Caco-2 (cell line): ENCODE results near the gene SPDYE6. TPM values are rescaled to one million over a fixed set of nuclear protein-coding genes. Genes with fewer than 3 reads are reported as not detected.

Source experiments
- BruUV-seq: library from RNA; stranded (reverse); fragments of 400-500 nt; replicated peaks from 2 replicates; lab custom pipeline; 2021; lab: Mats Ljungman, UMichigan
- CTCF ChIA-PET: fragments of 300-600 bp; sonication (Branson Sonifier 250); formaldehyde crosslinking; loops from one replicate; lab custom pipeline; 2022; ENCODE audit warnings: antibody characterized with exemption; lab: Charles Lee
- POLR2A ChIA-PET: fragments of 300-600 bp; sonication (Branson Sonifier 250); formaldehyde crosslinking; loops from one replicate; lab custom pipeline; 2022; ENCODE audit warnings: antibody characterized with exemption; lab: Charles Lee
- DNase-seq, 2 experiments: peaks; one replicate each; pipeline versions ENCODE4 v3.0.0 to v3.0.0-alpha.2; 2020 to 2022
- H3K27me3 ChIP-seq: replicated peaks from 2 replicates; pipeline ENCODE4 v1.6.0; 2011; ENCODE audit warnings: low read length; ENCODE audit not compliant: control insufficient read depth, insufficient read depth
- H3K36me3 ChIP-seq: 2 replicates; pipeline ENCODE4 v1.5.1; 2011; ENCODE audit warnings: low read length; ENCODE audit not compliant: control insufficient read depth, insufficient read depth
- H3K4me1 ChIP-seq: fragments of 250-450 bp; sonication (Bioruptor Pico); 2 replicates; pipeline ENCODE4 v1.5.1; 2020; ENCODE audit warnings: mild to moderate bottlenecking
- H3K4me3 ChIP-seq: 2 replicates; pipeline ENCODE4 v1.5.1; 2011; ENCODE audit warnings: low read depth, mild to moderate bottlenecking, control low read depth, low read length
- H3K9me3 ChIP-seq: fragments of 250-450 bp; sonication (Bioruptor Pico); 2 replicates; pipeline ENCODE4 v1.5.1; 2020; ENCODE audit warnings: mild to moderate bottlenecking, moderate library complexity
- H3K27ac Mint-ChIP-seq: one replicate; pipeline ENCODE4 v1.8.0; 2022; ENCODE audit warnings: mixed read lengths; ENCODE audit not compliant: unreplicated experiment
- H3K27me3 Mint-ChIP-seq: one replicate; pipeline ENCODE4 v1.8.0; 2022; ENCODE audit warnings: mixed read lengths; ENCODE audit not compliant: insufficient read depth, unreplicated experiment
- H3K36me3 Mint-ChIP-seq: one replicate; pipeline ENCODE4 v1.8.0; 2022; ENCODE audit warnings: mild to moderate bottlenecking, mixed read lengths; ENCODE audit not compliant: insufficient read depth, unreplicated experiment
- H3K4me1 Mint-ChIP-seq: one replicate; pipeline ENCODE4 v1.8.0; 2022; ENCODE audit warnings: low read depth, mixed read lengths; ENCODE audit not compliant: unreplicated experiment
- H3K4me3 Mint-ChIP-seq: one replicate; pipeline ENCODE4 v1.8.0; 2022; ENCODE audit warnings: mild to moderate bottlenecking, moderate library complexity, mixed read lengths; ENCODE audit not compliant: unreplicated experiment
- H3K9me3 Mint-ChIP-seq: one replicate; pipeline ENCODE4 v1.8.0; 2022; ENCODE audit warnings: mixed read lengths; ENCODE audit not compliant: unreplicated experiment
- CTCF ChIP-seq, 2 experiments: fragments of 200-600 bp in 1 of 2; IDR thresholded peaks; 1 replicate in 1 of 2; 2 replicates in 1 of 2; pipeline versions ENCODE4 v1.5.1 to v1.8.0; 2011 to 2022; ENCODE audit warnings: antibody characterized with exemption in 1 of 2, control low read depth in 1 of 2, inconsistent platforms in 1 of 2, low read depth in 1 of 2, low read length in 1 of 2, mild to moderate bottlenecking in 1 of 2, moderate library complexity in 1 of 2; ENCODE audit not compliant: insufficient read depth in 1 of 2, severe bottlenecking in 1 of 2, unreplicated experiment in 1 of 2
- intact Hi-C: fragments of 100-400 bp; cut with micrococcal nuclease; formaldehyde crosslinking; loops from one replicate; pipeline ENCODE4 v1.10.0; 2022; ENCODE audit not compliant: unreplicated experiment
- total RNA-seq: library from RNA; stranded (reverse); gene quantifications from 2 replicates; pipeline ENCODE4 v1.2.3, GENCODE V29; 2022

The SPDYE6 gene
- total RNA-seq, 1 experiment from 2014 or later, result not detected

GRCh38 chr7:102320181-102320580, 36.1 kb downstream of the SPDYE6 start:
- ChIA-PET CTCF (no interaction called here), POLR2A (no interaction called here)
- BruUV-seq, result no TSS peak
- Histone ChIP-seq H3K4me3 (no peak overlapping the region), H3K27me3 (no peaks in the 10 kb centered on the region), H3K4me1 (peaks cover 9% of the 10 kb centered on the region; the same call in 1 of the 2 replicates), H3K36me3 (no peaks in the 10 kb centered on the region), H3K9me3 (no peaks in the 10 kb centered on the region)
- Mint-ChIP-seq H3K4me1 (no peaks in the 10 kb centered on the region), H3K36me3 (peaks cover 7% of the 10 kb centered on the region), H3K27ac (no peak overlapping the region), H3K27me3 (peaks cover 3% of the 10 kb centered on the region), H3K9me3 (no peaks in the 10 kb centered on the region), H3K4me3 (no peak overlapping the region)
- intact Hi-C loops, result loop anchor here (5.0 kb wide), 1 partner anchor 33 kb away; the partner anchor contains the start of gene SH2B2
- no peak for DNase-seq
- TF ChIP-seq CTCF (IDR thresholded peaks at IDR 0.05; ENCODE audit: insufficient read depth in 1 of 2, low read depth in 1 of 2, low read length in 1 of 2, severe bottlenecking in 1 of 2, unreplicated experiment in 1 of 2), result no peak

- Histone ChIP-seq H3K4me1 (peaks cover 9% of the 10 kb centered on the region; the same call in 1 of the 2 replicates), H3K27me3 (no peaks in the 10 kb centered on the region), H3K36me3 (no peaks in the 10 kb centered on the region), H3K9me3 (no peaks in the 10 kb centered on the region), H3K4me3 (no peak overlapping the region)
- no peaks in the 10 kb centered on the region for H3K9me3 Mint-ChIP-seq
- no peaks in the 10 kb centered on the region for H3K4me1 Mint-ChIP-seq
- intact Hi-C loops, result loop anchor here (5.0 kb wide), 1 partner anchor 32 kb away; the partner anchor contains the start of gene SH2B2
- ChIA-PET CTCF (no interaction called here), POLR2A (no interaction called here)
- peaks cover 7% of the 10 kb centered on the region for H3K36me3 Mint-ChIP-seq
- DNase-seq, result no peak
- no TSS peak for BruUV-seq
- TF ChIP-seq CTCF (IDR thresholded peaks at IDR 0.05; ENCODE audit: insufficient read depth in 1 of 2, low read depth in 1 of 2, low read length in 1 of 2, severe bottlenecking in 1 of 2, unreplicated experiment in 1 of 2), result no peak
- no peak overlapping the region for H3K27ac Mint-ChIP-seq
- no peak overlapping the region for H3K4me3 Mint-ChIP-seq
- peaks cover 3% of the 10 kb centered on the region for H3K27me3 Mint-ChIP-seq
Observed at GRCh38 chr7:102319671-102320070, 36.6 kb downstream of the SPDYE6 start.

- intact Hi-C loops, result no loop called here
- Mint-ChIP-seq H3K27ac (no peak overlapping the region), H3K9me3 (no peaks in the 10 kb centered on the region), H3K27me3 (no peaks in the 10 kb centered on the region), H3K4me1 (no peaks in the 10 kb centered on the region), H3K4me3 (no peak overlapping the region), H3K36me3 (peaks cover 7% of the 10 kb centered on the region)
- TF ChIP-seq CTCF (IDR thresholded peaks at IDR 0.05; ENCODE audit: insufficient read depth in 1 of 2, low read depth in 1 of 2, low read length in 1 of 2, severe bottlenecking in 1 of 2, unreplicated experiment in 1 of 2), result no peak
- Histone ChIP-seq H3K4me3 (no peak overlapping the region), H3K36me3 (no peaks in the 10 kb centered on the region), H3K4me1 (peaks cover 9% of the 10 kb centered on the region; the same call in 1 of the 2 replicates), H3K9me3 (no peaks in the 10 kb centered on the region), H3K27me3 (no peaks in the 10 kb centered on the region)
- peak in 1 of 2 experiments; percentile 36 for DNase-seq
- POLR2A ChIA-PET, result no interaction called here
- BruUV-seq, result no TSS peak
- CTCF ChIA-PET, result no interaction called here
Observed at GRCh38 chr7:102318482-102318971, 37.7 kb downstream of the SPDYE6 start.
